A549 (cell line): ENCODE results near the gene LCNL1. TPM values are rescaled to one million over a fixed set of nuclear protein-coding genes. Genes with fewer than 3 reads are reported as not detected.

ENCODE experiments used
- ATAC-seq, 2 experiments: fragments of 200-7000 bp in 1 of 2; fragments of >200 bp in 1 of 2; cut with Nextera tagmentation in 1 of 2; cut with Tn5 transposase in 1 of 2; 3 replicates each; pipeline versions ENCODE4 v1.8.0 to v1.9.1; 2018 to 2020; ENCODE audit warnings: mild to moderate bottlenecking in 1 of 2, moderate library complexity in 1 of 2
- CTCF ChIA-PET: fragments of 300-600 bp; sonication (Branson Sonifier 250); formaldehyde crosslinking; extraction: SDS; loops from one replicate; lab custom pipeline; 2021; ENCODE audit warnings: antibody characterized with exemption, inconsistent platforms; lab: Yijun Ruan, JAX
- POLR2A ChIA-PET: fragments of 350-600 bp; formaldehyde crosslinking; extraction: SDS; loops from one replicate; lab custom pipeline; 2021; ENCODE audit warnings: antibody characterized with exemption, inconsistent platforms; lab: Yijun Ruan, JAX
- DNase-seq, 2 experiments: peaks; one replicate each; pipeline versions ENCODE4 v3.0.0 to v3.0.0-alpha.2; 2011 to 2016; ENCODE audit warnings: low read depth in 1 of 2, low spot score in 1 of 2
- FAIRE-seq: peaks from 2 replicates; lab custom pipeline; 2011; peaks lifted over from hg19 to GRCh38; lab: Jason Lieb, UNC
- H3K27ac ChIP-seq, 2 experiments: fragments of >200 bp; sonication (Bioruptor Twin); formaldehyde crosslinking; 3 replicates each; pipeline ENCODE4 v1.5.1; 2016 to 2017
- H3K4me1 ChIP-seq: fragments of >200 bp; sonication (Bioruptor Twin); formaldehyde crosslinking; 3 replicates; pipeline ENCODE4 v1.6.1; 2016
- H3K4me2 ChIP-seq: fragments of >200 bp; sonication (Bioruptor Twin); formaldehyde crosslinking; 3 replicates; pipeline ENCODE4 v1.6.1; 2016
- H3K4me3 ChIP-seq: fragments of >200 bp; sonication (Bioruptor Twin); formaldehyde crosslinking; 3 replicates; pipeline ENCODE4 v1.5.1; 2016
- H3K9me3 ChIP-seq: fragments of >200 bp; sonication (Bioruptor Twin); formaldehyde crosslinking; 3 replicates; pipeline ENCODE4 v1.6.1; 2016
- ATOH8 ChIP-seq: fragments of 250-450 bp; sonication (Bioruptor Pico); IDR thresholded peaks from 2 replicates; pipeline ENCODE4 v1.5.0; 2020; ENCODE audit warnings: low read depth, mild to moderate bottlenecking, moderate library complexity
- BHLHE40 ChIP-seq: IDR thresholded peaks from 2 replicates; pipeline ENCODE4 v1.6.1; 2012; ENCODE audit warnings: low read depth, low read length, inconsistent platforms
- CEBPB ChIP-seq, 2 experiments: fragments of >200 bp in 1 of 2; sonication (Bioruptor Twin) in 1 of 2; formaldehyde crosslinking in 1 of 2; IDR thresholded peaks; 2 replicates each; pipeline ENCODE4 v1.6.1; 2012 to 2016
- CTCF ChIP-seq: fragments of >200 bp; sonication (Bioruptor Twin); formaldehyde crosslinking; IDR thresholded peaks from 3 replicates; pipeline ENCODE4 v1.5.1; 2016
- EHMT2 ChIP-seq: fragments of 200-600 bp; sonication (generic); IDR thresholded peaks from 2 replicates; pipeline ENCODE4 v1.6.1; 2016; ENCODE audit warnings: antibody characterized with exemption, low read depth, mild to moderate bottlenecking, moderate library complexity
- EP300 ChIP-seq, 2 experiments: fragments of >200 bp; sonication (Bioruptor Twin); formaldehyde crosslinking; IDR thresholded peaks; 2 replicates in 1 of 2; 3 replicates in 1 of 2; pipeline ENCODE4 v1.6.1; 2016 to 2017
- FOSB ChIP-seq: fragments of 250-450 bp; sonication (Bioruptor Pico); IDR thresholded peaks from 2 replicates; pipeline ENCODE4 v1.5.0; 2020; ENCODE audit warnings: mild to moderate bottlenecking, moderate library complexity
- GATA3 ChIP-seq: IDR thresholded peaks from 2 replicates; pipeline ENCODE4 v1.6.1; 2012; ENCODE audit warnings: borderline replicate concordance
- HDAC2 ChIP-seq: fragments of 200-600 bp; sonication (generic); IDR thresholded peaks from 2 replicates; pipeline ENCODE4 v1.6.1; 2016
- HOXA7 ChIP-seq: fragments of 250-450 bp; sonication (Bioruptor Pico); IDR thresholded peaks from 2 replicates; pipeline ENCODE4 v1.5.0; 2020; ENCODE audit warnings: mild to moderate bottlenecking, moderate library complexity
- JUNB ChIP-seq: fragments of >200 bp; sonication (Bioruptor Twin); formaldehyde crosslinking; IDR thresholded peaks from 2 replicates; pipeline ENCODE4 v1.6.1; 2016
- KDM1A ChIP-seq: fragments of 200-600 bp; sonication (generic); IDR thresholded peaks from 2 replicates; pipeline ENCODE4 v1.6.1; 2016; ENCODE audit warnings: low read depth, mild to moderate bottlenecking
- MYC ChIP-seq: IDR thresholded peaks from 2 replicates; pipeline ENCODE4 v1.6.1; 2012; ENCODE audit warnings: mild to moderate bottlenecking, inconsistent platforms, low read length, improper control_type of control experiment, borderline replicate concordance
- NFE2L2 ChIP-seq: fragments of 150-350 bp; conservative IDR thresholded peaks from 2 replicates; pipeline ENCODE4 v1.6.1; 2014; ENCODE audit warnings: low read length
- RAD21 ChIP-seq, 2 experiments: fragments of >200 bp in 1 of 2; sonication (Bioruptor Twin) in 1 of 2; formaldehyde crosslinking in 1 of 2; IDR thresholded peaks in 1 of 2; conservative IDR thresholded peaks in 1 of 2; 2 replicates in 1 of 2; 3 replicates in 1 of 2; pipeline ENCODE4 v1.6.1; 2012 to 2018; ENCODE audit warnings: inconsistent platforms in 1 of 2
- RNF2 ChIP-seq: fragments of 200-600 bp; sonication (generic); IDR thresholded peaks from 2 replicates; pipeline ENCODE4 v1.6.1; 2016; ENCODE audit warnings: low read depth, mild to moderate bottlenecking, antibody characterized with exemption, moderate library complexity, borderline replicate concordance
- TP53 ChIP-seq: fragments of 250-450 bp; sonication (Bioruptor Pico); IDR thresholded peaks from 2 replicates; pipeline ENCODE4 v1.5.0; 2021; ENCODE audit warnings: mild to moderate bottlenecking, moderate library complexity
- ZC3H11A ChIP-seq: fragments of 450-650 bp; IDR thresholded peaks from 2 replicates; pipeline ENCODE4 v1.6.1; 2014; ENCODE audit warnings: antibody characterized with exemption, mild to moderate bottlenecking
- ZFP36 ChIP-seq: fragments of 450-650 bp; IDR thresholded peaks from 2 replicates; pipeline ENCODE4 v1.6.1; 2014; ENCODE audit warnings: borderline replicate concordance; ENCODE audit not compliant: partially characterized antibody
- WGBS: methylation state at CpG from one replicate; pipeline ENCODE4 v1.1.6; 2017; ENCODE audit errors: missing lambda C conversion rate; 5-methylcytosine and 5-hydroxymethylcytosine counted together
- polyA plus RNA-seq, 4 experiments: library from polyadenylated mRNA; depleted of rRNA in 3 of 4; stranded (reverse); fragments of >200 nt; fragmentation: RNase III in 1 of 4; extraction: RNeasy Plus Mini Kit Qiagen cat#74134 plus additional on column Dnase treatment in 1 of 4; gene quantifications; 2 replicates in 3 of 4; 3 replicates in 1 of 4; pipeline ENCODE4 v1.2.3, GENCODE V29; 2011 to 2017
- TF ChIP-seq, protein P1 (sequence below): fragments of >200 bp; sonication (Bioruptor Twin); formaldehyde crosslinking; IDR thresholded peaks from 3 replicates; pipeline ENCODE4 v1.6.1; 2016

Gene LCNL1
- polyA plus RNA-seq, 2 of the 4 experiments (the other 2 are of a cell fraction): 0.08 to 0.19 TPM

GRCh38 chr9:136992819-136993369, 10.1 kb downstream of the LCNL1 start:
- no peak for FAIRE-seq

GRCh38 chr9:136994180-136994887, 11.5 kb downstream of the LCNL1 start:
- DNase-seq (no peak), FAIRE-seq (no peak), ATAC-seq (no peak)
- ChIA-PET POLR2A (no interaction called here), CTCF (interaction anchor here (0.6 to 6.6 kb wide), 7 partner anchors 8 to 268 kb away, joined by 3 to 34 read pairs (median 4); partner anchors contain the start of gene ABCA2)
- 92% methylated on average over 47 of the region's 54 CpGs for WGBS
- peak overlapping the region; percentile 95; the same call in 1 of the 3 replicates for H3K4me2 ChIP-seq
- no peak for TF ChIP-seq ATOH8 (CRISPR knock-in tag)
- TF ChIP-seq TP53 (CRISPR knock-in tag): no peak
- no peak for TF ChIP-seq HDAC2
- TF ChIP-seq EP300 (IDR thresholded peaks at IDR 0.05): no peak
- no peak for TF ChIP-seq HOXA7
- TF ChIP-seq BHLHE40: no peak
- no peak for TF ChIP-seq FOSB (CRISPR knock-in tag)
- TF ChIP-seq GATA3: no peak
- TF ChIP-seq RNF2: no peak
- no peak for TF ChIP-seq CEBPB (IDR thresholded peaks at IDR 0.05)
- no peak for TF ChIP-seq EHMT2
- no peak for TF ChIP-seq RAD21 (conservative IDR thresholded peaks at IDR 0.05 in 1 of 2, IDR thresholded peaks at IDR 0.05 in 1 of 2)
- TF ChIP-seq ZC3H11A: no peak
- TF ChIP-seq MYC: no peak
- no peak for TF ChIP-seq KDM1A
- no peak for TF ChIP-seq JUNB
- no peak for TF ChIP-seq NFE2L2
- TF ChIP-seq, all 56 proteins: peak for 0
- Histone ChIP-seq H3K9me3 (peaks cover 3% of the 10 kb centered on the region; the same call in 1 of the 3 replicates), H3K4me1 (peaks cover 58% of the 10 kb centered on the region), H3K27ac (no peak overlapping the region), H3K4me3 (no peak overlapping the region)

More at GRCh38 chr9:136992819-136993369, 10.1 kb downstream of the LCNL1 start:
- DNase-seq (no peak), ATAC-seq (no peak)
- WGBS: 25% methylated on average over 12 of the region's 18 CpGs
- H3K9me3 ChIP-seq: peaks cover 3% of the 10 kb centered on the region; the same call in 1 of the 3 replicates
- H3K4me1 ChIP-seq: peaks cover 49% of the 10 kb centered on the region
- CTCF ChIA-PET: interaction anchor here (0.7 to 6.6 kb wide), 15 partner anchors 10 to 244 kb away, joined by 3 to 34 read pairs (median 4); partner anchors contain the start of genes ABCA2 and NPDC1
- TF ChIP-seq, protein P1, sequence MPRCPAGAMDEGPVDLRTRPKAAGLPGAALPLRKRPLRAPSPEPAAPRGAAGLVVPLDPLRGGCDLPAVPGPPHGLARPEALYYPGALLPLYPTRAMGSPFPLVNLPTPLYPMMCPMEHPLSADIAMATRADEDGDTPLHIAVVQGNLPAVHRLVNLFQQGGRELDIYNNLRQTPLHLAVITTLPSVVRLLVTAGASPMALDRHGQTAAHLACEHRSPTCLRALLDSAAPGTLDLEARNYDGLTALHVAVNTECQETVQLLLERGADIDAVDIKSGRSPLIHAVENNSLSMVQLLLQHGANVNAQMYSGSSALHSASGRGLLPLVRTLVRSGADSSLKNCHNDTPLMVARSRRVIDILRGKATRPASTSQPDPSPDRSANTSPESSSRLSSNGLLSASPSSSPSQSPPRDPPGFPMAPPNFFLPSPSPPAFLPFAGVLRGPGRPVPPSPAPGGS: no peak
- TF ChIP-seq CTCF (no peak), ZFP36 (no peak), EHMT2 (no peak)
- POLR2A ChIA-PET: interaction anchor here (1.4 to 1.9 kb wide), 4 partner anchors 14 to 90 kb away, joined by 3 to 20 read pairs (median 12); no protein-coding TSS in a partner anchor
- peak overlapping the region; percentile 91 to 97 for H3K27ac ChIP-seq
- peak overlapping the region; percentile 89 for H3K4me3 ChIP-seq
- peak overlapping the region; percentile 95 for H3K4me2 ChIP-seq
